ENCODE results near the gene CPLANE2. TPM values are rescaled to one million over a fixed set of nuclear protein-coding genes. Genes with fewer than 3 reads are reported as not detected.
"Not testable (repeated sequence)": the region's sequence is repeated elsewhere in the genome, so short reads cannot be mapped to it uniquely, and the experiment has no call there.

Gene CPLANE2
- total RNA-seq, 1 donor = 13.0 TPM

DNA sequence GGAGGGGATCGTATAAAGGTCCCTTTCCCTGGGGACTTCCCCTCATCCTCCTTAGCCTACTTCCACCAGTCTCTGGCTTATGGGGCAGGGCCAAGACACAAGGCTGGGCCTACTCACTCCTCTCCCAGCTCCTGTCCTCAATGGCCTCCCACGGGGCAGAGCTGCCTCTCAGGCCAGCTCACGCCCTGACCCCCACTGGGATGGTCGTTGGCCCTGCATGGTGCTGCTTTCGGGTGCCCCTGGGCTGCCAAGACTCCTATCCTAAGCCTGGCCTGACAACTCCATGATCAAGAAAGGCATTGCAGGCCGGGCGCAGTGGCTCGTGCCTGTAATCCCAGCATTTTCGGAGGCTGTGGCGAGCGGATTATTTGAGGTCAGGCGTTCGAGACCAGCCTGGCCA lies 6.2 kb downstream of the CPLANE2 start:
- TF ChIP-seq, protein P1, sequence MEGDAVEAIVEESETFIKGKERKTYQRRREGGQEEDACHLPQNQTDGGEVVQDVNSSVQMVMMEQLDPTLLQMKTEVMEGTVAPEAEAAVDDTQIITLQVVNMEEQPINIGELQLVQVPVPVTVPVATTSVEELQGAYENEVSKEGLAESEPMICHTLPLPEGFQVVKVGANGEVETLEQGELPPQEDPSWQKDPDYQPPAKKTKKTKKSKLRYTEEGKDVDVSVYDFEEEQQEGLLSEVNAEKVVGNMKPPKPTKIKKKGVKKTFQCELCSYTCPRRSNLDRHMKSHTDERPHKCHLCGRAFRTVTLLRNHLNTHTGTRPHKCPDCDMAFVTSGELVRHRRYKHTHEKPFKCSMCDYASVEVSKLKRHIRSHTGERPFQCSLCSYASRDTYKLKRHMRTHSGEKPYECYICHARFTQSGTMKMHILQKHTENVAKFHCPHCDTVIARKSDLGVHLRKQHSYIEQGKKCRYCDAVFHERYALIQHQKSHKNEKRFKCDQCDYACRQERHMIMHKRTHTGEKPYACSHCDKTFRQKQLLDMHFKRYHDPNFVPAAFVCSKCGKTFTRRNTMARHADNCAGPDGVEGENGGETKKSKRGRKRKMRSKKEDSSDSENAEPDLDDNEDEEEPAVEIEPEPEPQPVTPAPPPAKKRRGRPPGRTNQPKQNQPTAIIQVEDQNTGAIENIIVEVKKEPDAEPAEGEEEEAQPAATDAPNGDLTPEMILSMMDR (IDR thresholded peaks at IDR 0.05; ENCODE audit: insufficient read depth, low read depth, low read length) = no peak
- H3K4me3 ChIP-seq (ENCODE audit: low read depth, low read length) = no peak overlapping the region
- no peak for DNase-seq (ENCODE audit: low read depth)

DNA sequence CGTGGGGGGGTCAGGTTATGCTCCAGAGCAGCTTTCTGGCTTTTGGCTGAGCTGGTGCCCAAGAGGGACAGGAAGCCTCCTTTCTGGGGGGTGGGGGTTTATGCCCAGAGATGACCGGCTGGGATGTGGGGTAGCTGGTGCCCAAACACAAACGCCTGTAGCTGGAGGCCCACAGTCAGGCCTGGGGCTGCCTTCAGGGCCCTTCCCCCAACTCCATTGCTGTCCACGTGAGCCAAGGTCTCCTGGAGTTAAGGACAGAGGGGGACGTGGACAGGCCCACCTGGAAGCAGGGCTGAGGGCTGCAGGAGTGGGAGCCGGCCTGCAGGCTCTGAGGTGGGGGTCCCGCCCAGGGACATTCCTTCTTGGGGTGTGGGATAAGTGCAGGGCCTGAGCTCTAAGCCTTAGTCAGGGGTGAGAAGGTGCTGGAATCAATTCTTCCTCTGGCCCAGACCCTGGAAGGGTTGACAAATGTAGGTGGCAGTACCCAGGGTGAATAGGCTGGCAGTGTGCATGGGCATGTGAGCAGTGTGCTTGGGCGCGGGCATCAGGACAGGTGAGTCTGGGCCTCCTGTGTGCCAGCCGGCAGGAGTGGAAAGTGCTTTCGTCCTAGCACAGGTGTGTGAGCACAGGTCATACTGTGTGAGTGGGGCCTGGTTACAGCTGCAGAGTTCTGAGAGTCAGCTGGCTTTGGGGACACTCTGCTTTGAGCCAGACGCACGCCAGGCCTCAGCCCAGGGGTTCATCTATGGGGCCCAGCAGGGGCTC lies 6.8 kb downstream of the CPLANE2 start:
- H3K4me3 ChIP-seq (ENCODE audit: low read depth, low read length) = no peak overlapping the region
- DNase-seq (ENCODE audit: low read depth) = no peak
- TF ChIP-seq, protein P1 (IDR thresholded peaks at IDR 0.05; ENCODE audit: insufficient read depth, low read depth, low read length) = no peak

DNA sequence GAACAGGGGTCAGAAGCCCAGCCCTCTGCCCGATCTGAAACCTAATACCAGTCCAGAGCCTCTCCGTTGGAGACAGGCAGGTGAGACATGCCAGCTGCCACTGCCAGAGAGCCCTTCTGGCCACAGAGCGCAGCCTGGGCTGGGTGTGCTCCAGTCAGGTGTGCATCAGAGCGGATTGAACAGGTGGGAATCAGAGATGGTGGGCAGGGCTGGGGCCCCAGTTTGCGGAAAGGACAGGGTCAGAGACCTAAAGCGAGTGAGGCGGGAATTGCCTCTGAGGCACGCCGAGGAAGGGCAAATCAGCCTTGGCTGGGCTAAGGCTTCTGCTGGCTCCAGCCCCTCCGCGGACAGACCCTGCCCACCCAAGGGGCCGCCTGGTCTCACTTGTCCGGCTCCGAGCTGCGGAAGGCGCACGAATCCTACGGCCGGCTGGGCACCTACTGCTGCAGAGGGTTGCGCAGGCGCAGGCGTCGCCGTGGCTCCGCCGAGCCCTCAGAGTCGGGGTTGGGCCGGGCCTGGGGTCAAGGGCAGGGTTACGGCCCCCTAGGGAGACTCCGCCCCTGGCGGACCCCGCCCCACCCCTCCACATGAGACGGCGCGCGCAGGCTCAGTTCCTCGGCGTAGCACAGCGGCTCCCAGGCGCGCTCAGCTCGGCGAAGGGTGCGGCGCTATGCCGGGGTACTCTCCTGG lies 10.3 kb downstream of the CPLANE2 start:
- TF ChIP-seq, protein P1 (IDR thresholded peaks at IDR 0.05; ENCODE audit: insufficient read depth, low read depth, low read length) = no peak
- peak overlapping the region; percentile 43 for H3K4me3 ChIP-seq (ENCODE audit: low read depth, low read length)
- DNase-seq (ENCODE audit: low read depth) = peak; percentile 46

DNA sequence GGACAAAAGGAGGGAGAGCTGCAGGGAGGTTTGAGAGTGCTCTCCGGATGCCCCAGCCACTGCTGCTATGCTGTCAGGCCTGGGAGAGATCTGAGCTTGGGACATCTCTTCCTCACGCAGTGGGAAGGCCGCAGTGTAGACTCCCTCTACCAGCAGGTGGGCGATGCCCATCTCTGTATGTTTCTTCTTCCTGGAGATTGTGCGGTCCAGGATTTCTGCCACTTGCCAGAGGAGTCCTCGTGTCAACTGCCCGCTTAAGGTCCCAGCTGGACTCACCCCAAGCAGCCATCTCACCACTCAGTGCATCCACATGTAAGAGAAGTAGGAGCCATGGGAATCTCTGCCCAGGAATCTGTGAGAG lies 10.9 kb downstream of the CPLANE2 start:
- TF ChIP-seq, protein P1 (IDR thresholded peaks at IDR 0.05; ENCODE audit: insufficient read depth, low read depth, low read length) = no peak
- no peak overlapping the region for H3K4me3 ChIP-seq (ENCODE audit: low read depth, low read length)
- no peak for DNase-seq (ENCODE audit: low read depth)

DNA sequence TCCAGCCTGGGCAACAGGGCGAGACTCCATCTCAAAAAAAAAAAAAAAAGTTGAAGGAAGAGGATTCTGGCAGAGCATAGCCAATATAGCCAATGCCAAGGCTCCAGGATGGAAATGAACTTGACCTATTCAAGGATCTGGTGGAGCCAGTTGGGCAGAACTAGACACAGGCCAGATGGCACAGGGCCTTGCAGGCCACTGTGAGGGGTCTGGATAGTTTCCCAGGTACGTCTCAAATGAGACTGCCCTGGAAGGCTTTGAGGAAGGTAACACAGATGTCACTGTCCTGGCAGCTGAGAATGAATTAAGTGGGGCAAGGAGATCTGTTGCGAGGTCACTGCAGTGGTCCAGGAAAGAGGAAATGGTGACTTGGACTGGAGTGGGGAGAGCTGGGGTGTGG lies 12.5 kb downstream of the CPLANE2 start:
- TF ChIP-seq, protein P1 (IDR thresholded peaks at IDR 0.05; ENCODE audit: insufficient read depth, low read depth, low read length) = no peak
- DNase-seq (ENCODE audit: low read depth) = no peak

DNA sequence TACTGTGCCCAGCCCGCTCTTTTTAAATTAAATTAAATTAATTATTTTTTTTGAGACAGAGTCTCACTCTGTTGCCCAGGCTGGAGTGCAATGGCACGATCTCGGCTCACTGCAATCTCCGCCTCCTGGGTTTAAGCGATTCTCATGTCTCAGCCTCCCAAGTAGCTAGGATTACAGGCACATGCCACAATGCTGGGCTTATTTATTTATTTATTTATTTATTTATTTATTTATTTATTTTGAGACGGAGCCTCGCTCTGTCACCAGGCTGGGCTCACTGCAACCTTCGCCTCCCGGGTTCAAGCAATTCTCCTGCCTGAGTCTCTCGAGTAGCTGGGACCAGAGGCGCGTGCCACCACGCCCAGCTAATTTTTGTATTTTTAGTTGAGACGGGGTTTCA lies 14.3 kb downstream of the CPLANE2 start:
- not testable (repeated sequence) for H3K4me3 ChIP-seq (ENCODE audit: low read depth, low read length); DNase-seq (ENCODE audit: low read depth)

More for the DNA sequence above, 12.5 kb downstream of the CPLANE2 start:
- no peak overlapping the region for H3K4me3 ChIP-seq (ENCODE audit: low read depth, low read length)

DNA sequence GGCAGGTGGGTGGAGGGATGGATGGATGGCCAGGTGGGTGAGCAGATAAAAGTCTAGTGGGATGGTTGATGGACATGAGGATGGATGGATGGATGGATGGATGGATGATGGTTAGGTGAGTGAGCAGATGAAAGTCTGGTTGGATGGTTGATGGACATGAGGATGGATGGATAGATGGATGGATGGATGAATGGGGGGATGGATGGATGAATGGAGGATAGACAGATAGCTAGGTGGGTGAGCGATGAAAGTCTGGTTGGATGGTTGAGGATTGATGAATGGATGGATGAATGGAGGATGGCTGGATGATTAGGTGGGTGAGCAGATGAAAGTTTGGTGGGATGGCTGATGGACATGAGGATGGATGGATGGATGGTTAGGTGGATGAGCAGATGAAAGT lies 15.5 kb downstream of the CPLANE2 start:
- no peak overlapping the region for H3K4me3 ChIP-seq (ENCODE audit: low read depth, low read length)
- TF ChIP-seq, protein P1 (IDR thresholded peaks at IDR 0.05; ENCODE audit: insufficient read depth, low read depth, low read length) = no peak
- no peak for DNase-seq (ENCODE audit: low read depth)
